Endodermal cell (in vitro differentiated cells): Measurements from ENCODE around the gene TLL2. TPM values are rescaled to one million over a fixed set of nuclear protein-coding genes. Genes with fewer than 3 reads are reported as not detected.

Experiments
- DNase-seq: peaks from one replicate; pipeline ENCODE4 v3.0.0-alpha.2; 2017
- H3K27ac ChIP-seq: 2 replicates; pipeline ENCODE4 v1.5.1; 2013; ENCODE audit warnings: mild to moderate bottlenecking, low read depth, low read length, moderate library complexity
- H3K27me3 ChIP-seq: 2 replicates; pipeline ENCODE4 v1.6.1; 2013; ENCODE audit warnings: mild to moderate bottlenecking, low read length, moderate library complexity; ENCODE audit not compliant: insufficient read depth, control insufficient read depth, poor library complexity, severe bottlenecking
- H3K36me3 ChIP-seq: 2 replicates; pipeline ENCODE4 v1.7.0; 2013; ENCODE audit warnings: mild to moderate bottlenecking, low read length, moderate library complexity; ENCODE audit not compliant: control insufficient read depth, insufficient read depth
- H3K4me1 ChIP-seq: one replicate; pipeline ENCODE4 v1.7.0; 2013; ENCODE audit warnings: low read length; ENCODE audit not compliant: control insufficient read depth, insufficient read depth
- H3K4me3 ChIP-seq: 2 replicates; pipeline ENCODE4 v1.5.1; 2013; ENCODE audit warnings: mild to moderate bottlenecking, low read length, moderate library complexity
- H3K9ac ChIP-seq: 2 replicates; pipeline ENCODE4 v1.6.1; 2013; ENCODE audit warnings: mild to moderate bottlenecking, low read length, moderate library complexity; ENCODE audit not compliant: poor library complexity, severe bottlenecking; ENCODE audit errors: extremely low read depth
- H3K9me3 ChIP-seq: 2 replicates; pipeline ENCODE4 v1.6.1; 2013; ENCODE audit warnings: mild to moderate bottlenecking, low read length, moderate library complexity; ENCODE audit not compliant: control insufficient read depth
- H3K27ac Mint-ChIP-seq: 2 replicates; pipeline ENCODE4 v1.8.0; 2020; ENCODE audit warnings: mixed read lengths
- H3K27me3 Mint-ChIP-seq: 2 replicates; pipeline ENCODE4 v1.8.0; 2021; ENCODE audit warnings: mild to moderate bottlenecking, mixed read lengths; ENCODE audit not compliant: insufficient read depth
- H3K36me3 Mint-ChIP-seq: 2 replicates; pipeline ENCODE4 v1.8.0; 2020; ENCODE audit warnings: low read depth, mixed read lengths
- H3K4me1 Mint-ChIP-seq: 2 replicates; pipeline ENCODE4 v1.8.0; 2020; ENCODE audit warnings: mixed read lengths
- H3K4me3 Mint-ChIP-seq: 2 replicates; pipeline ENCODE4 v1.8.0; 2020; ENCODE audit warnings: mild to moderate bottlenecking, moderate library complexity, mixed read lengths
- H3K9me3 Mint-ChIP-seq: 2 replicates; pipeline ENCODE4 v1.8.0; 2020; ENCODE audit warnings: mild to moderate bottlenecking, mixed read lengths
- CTCF ChIP-seq: fragments of 200-600 bp; sonication (generic); conservative IDR thresholded peaks from 2 replicates; pipeline ENCODE4 v1.5.0; 2021; ENCODE audit warnings: antibody characterized with exemption, mild to moderate bottlenecking
- WGBS, 2 experiments: methylation state at CpG; one replicate each; pipeline versions ENCODE4 v1.1.5 to v1.1.7; 2013; ENCODE audit warnings: missing lambda C conversion rate in 2 of 2, mixed read lengths in 1 of 2; ENCODE audit not compliant: insufficient coverage in 1 of 2, insufficient read length in 1 of 2; 5-methylcytosine and 5-hydroxymethylcytosine counted together
- total RNA-seq, 2 donors: library from RNA; stranded (reverse); fragmentation: NEBNext Ultra II Directional in 1 of 2; extraction: Animal tissue kit (Norgen Biotek cat#: 25700) in 1 of 2; gene quantifications; 2 replicates in 1 of 2; 3 replicates in 1 of 2; pipeline ENCODE4 v1.2.1, GENCODE V29; 2021

Gene TLL2
- total RNA-seq, 2 donors from 2014 or later, result 0.11 to 0.18 TPM

DNA sequence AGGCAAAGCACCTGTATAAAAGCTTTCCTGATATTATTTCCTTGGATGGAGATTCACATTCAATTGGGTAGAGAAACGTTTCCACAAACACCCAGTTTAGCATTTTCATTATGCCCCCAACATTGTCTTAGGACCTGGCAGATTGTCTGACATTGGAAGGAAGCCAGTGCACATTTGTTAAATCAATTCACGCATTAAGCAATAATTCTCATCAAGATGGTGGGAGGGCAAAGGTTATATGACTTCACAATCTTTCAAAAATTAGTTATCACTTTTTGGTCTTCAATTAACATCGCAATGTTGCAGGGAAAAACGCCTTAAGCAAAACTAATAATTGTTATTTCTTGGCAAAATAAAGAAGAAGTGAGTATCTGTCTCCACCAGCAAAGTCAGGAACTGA, 171.3 kb downstream of the TLL2 start:
- Mint-ChIP-seq H3K4me1 (peaks cover 14% of the 10 kb centered on the region), H3K27ac (no peak overlapping the region), H3K36me3 (peaks cover 3% of the 10 kb centered on the region), H3K9me3 (peaks cover 22% of the 10 kb centered on the region), H3K27me3 (peaks cover 8% of the 10 kb centered on the region), H3K4me3 (no peak overlapping the region)
- H3K4me3 ChIP-seq, result no peak overlapping the region
- no peaks in the 10 kb centered on the region for H3K36me3 ChIP-seq
- no peak for DNase-seq
- TF ChIP-seq CTCF, result no peak
- WGBS, 2 experiments, result 90 to 93% methylated on average over 2 to 4 of the region's 4 CpGs
- peaks cover 20% of the 10 kb centered on the region for H3K9me3 ChIP-seq
- peaks cover 2% of the 10 kb centered on the region for H3K4me1 ChIP-seq
- H3K27me3 ChIP-seq, result no peaks in the 10 kb centered on the region
- no peak overlapping the region for H3K27ac ChIP-seq
- H3K9ac ChIP-seq, result no peak overlapping the region

DNA sequence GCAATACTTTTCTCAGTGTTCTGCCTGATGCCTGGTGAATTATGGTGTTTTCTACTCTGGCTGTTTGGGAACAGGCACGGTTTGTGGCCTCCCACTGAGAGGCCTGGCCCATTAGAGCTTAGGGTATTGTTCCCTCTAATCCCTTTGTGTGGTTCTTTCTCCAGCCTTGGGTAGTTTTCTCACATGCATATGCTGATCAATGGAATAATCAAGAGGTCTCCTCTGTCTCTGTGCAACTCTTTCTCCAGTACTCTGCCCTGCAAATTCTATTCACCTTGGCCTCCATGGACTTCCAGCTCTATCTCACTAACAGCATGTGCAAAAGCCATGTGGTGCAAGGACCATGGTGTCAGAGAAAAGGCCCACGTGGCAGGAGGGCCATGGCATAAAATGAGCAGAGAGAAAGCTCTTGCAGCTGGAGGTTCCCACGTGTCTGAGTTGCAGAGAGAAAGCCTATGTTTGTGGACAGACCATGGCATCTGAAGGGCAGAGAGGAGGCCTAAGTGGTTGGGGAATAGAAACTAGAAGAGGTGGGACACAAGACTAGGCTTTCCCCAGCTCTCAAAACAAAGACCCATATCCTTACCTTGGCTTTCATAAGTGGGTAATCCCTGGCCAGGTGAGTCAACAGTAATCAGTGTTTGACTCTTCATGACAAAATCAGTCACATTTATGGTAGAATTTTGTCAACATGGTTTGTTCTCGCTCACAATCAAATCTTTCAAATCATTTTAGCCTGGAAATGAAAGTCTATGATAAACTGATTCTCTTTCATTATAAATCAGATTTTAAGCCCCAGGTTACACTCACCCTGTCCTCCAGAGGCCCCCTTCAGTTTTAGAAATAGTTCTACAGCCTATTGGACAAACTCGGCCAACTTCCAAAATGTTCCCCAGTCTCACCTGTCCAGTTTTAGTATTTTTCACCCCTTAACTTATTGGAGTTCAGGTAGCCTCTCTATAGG, 172.2 kb downstream of the TLL2 start:
- Histone ChIP-seq H3K27ac (no peak overlapping the region), H3K4me1 (peaks cover 2% of the 10 kb centered on the region), H3K4me3 (no peak overlapping the region), H3K36me3 (no peaks in the 10 kb centered on the region), H3K27me3 (no peaks in the 10 kb centered on the region), H3K9me3 (peaks cover 13% of the 10 kb centered on the region), H3K9ac (no peak overlapping the region)
- Mint-ChIP-seq H3K9me3 (peaks cover 16% of the 10 kb centered on the region), H3K27me3 (peaks cover 8% of the 10 kb centered on the region), H3K4me1 (peaks cover 14% of the 10 kb centered on the region), H3K4me3 (no peak overlapping the region), H3K36me3 (peaks cover 3% of the 10 kb centered on the region), H3K27ac (peak overlapping the region; percentile 69)
- no peak for TF ChIP-seq CTCF
- WGBS, 2 experiments, result 52 to 57% methylated on average over 3 to 5 of the region's 5 CpGs
- DNase-seq, result peak; percentile 84

DNA sequence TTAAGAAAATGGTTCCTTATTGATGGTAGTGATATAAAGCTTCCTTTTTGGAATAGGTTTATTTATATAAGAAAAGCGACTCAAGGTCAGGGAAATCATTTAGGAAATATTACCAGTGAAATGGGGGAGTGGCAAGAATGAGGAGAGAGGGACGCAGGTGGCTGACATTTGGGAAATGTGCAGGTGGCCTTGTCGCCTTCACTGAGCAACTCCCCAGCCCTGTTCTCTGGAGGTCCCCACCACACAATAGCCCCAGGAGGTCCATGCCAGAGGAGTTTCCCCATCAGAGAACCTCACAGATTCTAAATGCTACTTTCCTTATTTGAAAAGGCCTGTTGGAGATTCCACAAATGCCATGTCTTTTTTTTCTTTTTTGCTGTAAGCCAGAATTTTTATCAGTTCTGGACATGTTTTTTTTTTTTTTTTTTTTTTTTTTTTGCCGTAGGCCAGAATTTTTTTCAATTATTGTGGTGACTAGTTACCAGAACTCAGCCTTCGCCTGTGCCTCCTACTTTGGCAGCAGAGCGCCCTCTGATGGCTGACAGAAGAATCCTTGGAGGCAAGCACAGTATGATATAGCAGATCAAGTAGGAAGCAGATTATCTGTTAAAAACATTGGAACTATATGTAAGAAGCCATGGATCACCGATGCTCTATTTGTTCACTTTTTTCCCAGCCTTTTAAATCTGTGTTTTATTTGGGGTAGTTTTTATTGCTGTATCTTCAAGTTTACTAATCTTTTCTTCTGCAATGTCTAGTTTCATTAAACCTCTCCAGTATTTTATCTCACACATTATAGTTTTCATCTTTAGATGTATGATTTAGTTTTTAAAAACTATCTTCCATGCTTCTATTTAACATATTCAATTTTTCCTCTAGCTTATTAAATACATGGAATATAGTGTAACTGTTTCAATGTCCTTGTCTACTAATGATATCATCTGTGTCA, 173.5 kb downstream of the TLL2 start:
- H3K36me3 Mint-ChIP-seq, result no peaks in the 10 kb centered on the region
- peak; percentile 85 for DNase-seq
- no peak overlapping the region for H3K27ac ChIP-seq
- no peaks in the 10 kb centered on the region for H3K36me3 ChIP-seq
- H3K4me1 Mint-ChIP-seq, result peaks cover 14% of the 10 kb centered on the region
- H3K4me3 ChIP-seq, result no peak overlapping the region
- no peak overlapping the region for H3K4me3 Mint-ChIP-seq
- H3K4me1 ChIP-seq, result peaks cover 2% of the 10 kb centered on the region
- TF ChIP-seq CTCF, result peak; percentile 95
- H3K9me3 Mint-ChIP-seq, result peaks cover 3% of the 10 kb centered on the region
- H3K9me3 ChIP-seq, result peaks cover under 1% of the 10 kb centered on the region
- no peaks in the 10 kb centered on the region for H3K27me3 ChIP-seq
- WGBS, 2 experiments, result 36 to 48% methylated on average over 4 to 7 of the region's 7 CpGs
- no peak overlapping the region for H3K27ac Mint-ChIP-seq
- H3K27me3 Mint-ChIP-seq, result peaks cover 8% of the 10 kb centered on the region
- H3K9ac ChIP-seq, result no peak overlapping the region
